A673 (cell line): Measurements from ENCODE around the gene ABI1.

ENCODE experiments used
- EZH2 ChIP-seq: fragments of 200-600 bp; sonication (generic); IDR thresholded peaks from 2 replicates; pipeline ENCODE4 v1.6.1; 2017; ENCODE audit warnings: borderline replicate concordance, low read depth, mild to moderate bottlenecking, mixed read lengths, antibody characterized with exemption, low read length; ENCODE audit not compliant: poor library complexity, severe bottlenecking
- TF ChIP-seq, protein P1 (sequence below): fragments of 300-800, 200-600 bp; sonication (generic); conservative IDR thresholded peaks from 2 replicates; pipeline ENCODE4 v1.5.1; 2017; ENCODE audit warnings: low read depth, mild to moderate bottlenecking, antibody characterized with exemption, low read length, moderate library complexity, mixed read lengths

DNA sequence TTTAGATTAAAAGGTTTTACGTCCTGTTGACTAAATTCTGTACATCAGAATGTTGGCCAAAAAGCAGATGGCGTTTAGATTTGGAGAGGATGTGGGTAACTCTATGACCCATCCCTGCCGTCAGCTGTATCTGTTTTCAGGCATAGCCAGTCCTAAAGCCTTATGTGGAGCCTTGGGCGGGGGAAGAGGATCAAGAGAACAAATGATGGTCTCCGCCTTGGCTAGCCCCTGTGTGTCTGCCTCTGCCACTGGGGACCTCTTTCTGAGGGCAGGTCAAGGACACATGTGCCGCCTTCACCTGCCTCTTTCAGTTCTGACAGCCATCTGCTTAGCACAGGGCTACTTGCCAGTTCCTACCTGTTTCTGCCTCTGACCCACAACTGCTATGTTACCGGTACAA lies 139.2 kb downstream of the ABI1 start:
- TF ChIP-seq, protein P1, sequence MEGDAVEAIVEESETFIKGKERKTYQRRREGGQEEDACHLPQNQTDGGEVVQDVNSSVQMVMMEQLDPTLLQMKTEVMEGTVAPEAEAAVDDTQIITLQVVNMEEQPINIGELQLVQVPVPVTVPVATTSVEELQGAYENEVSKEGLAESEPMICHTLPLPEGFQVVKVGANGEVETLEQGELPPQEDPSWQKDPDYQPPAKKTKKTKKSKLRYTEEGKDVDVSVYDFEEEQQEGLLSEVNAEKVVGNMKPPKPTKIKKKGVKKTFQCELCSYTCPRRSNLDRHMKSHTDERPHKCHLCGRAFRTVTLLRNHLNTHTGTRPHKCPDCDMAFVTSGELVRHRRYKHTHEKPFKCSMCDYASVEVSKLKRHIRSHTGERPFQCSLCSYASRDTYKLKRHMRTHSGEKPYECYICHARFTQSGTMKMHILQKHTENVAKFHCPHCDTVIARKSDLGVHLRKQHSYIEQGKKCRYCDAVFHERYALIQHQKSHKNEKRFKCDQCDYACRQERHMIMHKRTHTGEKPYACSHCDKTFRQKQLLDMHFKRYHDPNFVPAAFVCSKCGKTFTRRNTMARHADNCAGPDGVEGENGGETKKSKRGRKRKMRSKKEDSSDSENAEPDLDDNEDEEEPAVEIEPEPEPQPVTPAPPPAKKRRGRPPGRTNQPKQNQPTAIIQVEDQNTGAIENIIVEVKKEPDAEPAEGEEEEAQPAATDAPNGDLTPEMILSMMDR, result no peak
- no peak for TF ChIP-seq EZH2
